ENCODE measurements around the gene NDUFB2.

Gene NDUFB2

DNA sequence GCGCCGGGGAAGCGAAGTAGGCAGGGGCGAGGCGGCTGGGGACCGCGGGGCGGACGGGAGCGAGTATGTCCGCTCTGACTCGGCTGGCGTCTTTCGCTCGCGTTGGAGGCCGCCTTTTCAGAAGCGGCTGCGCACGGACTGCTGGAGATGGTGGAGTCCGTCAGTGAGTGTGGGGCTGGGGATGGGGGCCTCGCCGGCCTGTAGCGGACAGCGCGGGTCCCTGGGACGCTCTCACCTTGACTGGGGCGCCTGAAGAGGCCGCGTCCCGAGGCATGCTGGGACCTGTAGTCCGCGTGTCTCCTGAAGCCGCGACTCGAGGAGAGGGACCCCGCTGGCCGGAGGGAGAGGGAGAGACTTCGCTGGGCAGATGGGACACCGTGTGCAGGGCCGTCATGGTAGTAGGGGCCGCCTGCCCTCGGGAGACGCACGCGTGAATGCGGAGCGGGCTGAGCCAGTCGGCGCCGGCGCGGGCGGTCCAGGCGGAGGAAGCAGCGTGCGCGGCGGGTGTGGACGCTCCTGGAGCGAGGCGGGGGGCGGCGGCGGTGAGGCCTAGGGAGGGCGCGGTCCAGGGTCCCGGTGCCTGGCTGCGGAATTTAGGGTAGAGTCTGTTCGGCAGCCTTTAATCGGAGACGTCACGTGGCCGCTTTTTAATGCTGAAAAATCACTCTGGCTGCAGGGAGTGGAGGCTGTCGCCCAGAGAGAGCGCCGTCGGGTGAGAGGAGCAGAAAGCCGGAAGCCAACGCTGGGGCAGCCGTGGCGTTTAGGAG is at the start of gene NDUFB2:
NDUFB2 (plus strand) TSS at position 29 of the 767 bp plus-strand sequence; CDS start at position 66, 37 bp downstream.
- DNase-seq: peak; percentile 89
- H3K27ac ChIP-seq: peak within 1 kb of the TSS; percentile 97
- peak within 1 kb of the TSS; percentile 82 for H3K4me3 ChIP-seq (ENCODE audit: low read depth, low read length)
- no peaks in the 10 kb centered on the region for H3K27me3 ChIP-seq (ENCODE audit: insufficient read depth, low read depth, severe bottlenecking)
- H3K36me3 ChIP-seq: peaks cover 31% of the 10 kb centered on the region
- no peaks in the 10 kb centered on the region for H3K9me3 ChIP-seq (ENCODE audit: severe bottlenecking)
- TF ChIP-seq, protein P1, sequence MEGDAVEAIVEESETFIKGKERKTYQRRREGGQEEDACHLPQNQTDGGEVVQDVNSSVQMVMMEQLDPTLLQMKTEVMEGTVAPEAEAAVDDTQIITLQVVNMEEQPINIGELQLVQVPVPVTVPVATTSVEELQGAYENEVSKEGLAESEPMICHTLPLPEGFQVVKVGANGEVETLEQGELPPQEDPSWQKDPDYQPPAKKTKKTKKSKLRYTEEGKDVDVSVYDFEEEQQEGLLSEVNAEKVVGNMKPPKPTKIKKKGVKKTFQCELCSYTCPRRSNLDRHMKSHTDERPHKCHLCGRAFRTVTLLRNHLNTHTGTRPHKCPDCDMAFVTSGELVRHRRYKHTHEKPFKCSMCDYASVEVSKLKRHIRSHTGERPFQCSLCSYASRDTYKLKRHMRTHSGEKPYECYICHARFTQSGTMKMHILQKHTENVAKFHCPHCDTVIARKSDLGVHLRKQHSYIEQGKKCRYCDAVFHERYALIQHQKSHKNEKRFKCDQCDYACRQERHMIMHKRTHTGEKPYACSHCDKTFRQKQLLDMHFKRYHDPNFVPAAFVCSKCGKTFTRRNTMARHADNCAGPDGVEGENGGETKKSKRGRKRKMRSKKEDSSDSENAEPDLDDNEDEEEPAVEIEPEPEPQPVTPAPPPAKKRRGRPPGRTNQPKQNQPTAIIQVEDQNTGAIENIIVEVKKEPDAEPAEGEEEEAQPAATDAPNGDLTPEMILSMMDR (IDR thresholded peaks at IDR 0.05; ENCODE audit: low read depth, low read length): no peak

- Histone ChIP-seq H3K4me3 (ENCODE audit: low read depth, low read length) (no peak overlapping the region), H3K27me3 (ENCODE audit: insufficient read depth, low read depth, severe bottlenecking) (no peaks in the 10 kb centered on the region), H3K9me3 (ENCODE audit: severe bottlenecking) (no peaks in the 10 kb centered on the region), H3K27ac (peak overlapping the region; percentile 72), H3K36me3 (no peaks in the 10 kb centered on the region)
- TF ChIP-seq, protein P1 (IDR thresholded peaks at IDR 0.05; ENCODE audit: low read depth, low read length): peak; percentile 79
- DNase-seq: peak; percentile 86
Observed at GRCh38 chr7:140646931-140647647, 49.4 kb upstream of the NDUFB2 start.

GRCh38 chr7:140649556-140650205 is 46.8 kb upstream of the NDUFB2 start:
- Histone ChIP-seq H3K36me3 (no peaks in the 10 kb centered on the region), H3K27me3 (ENCODE audit: insufficient read depth, low read depth, severe bottlenecking) (no peaks in the 10 kb centered on the region), H3K4me3 (ENCODE audit: low read depth, low read length) (no peak overlapping the region), H3K27ac (no peak overlapping the region), H3K9me3 (ENCODE audit: severe bottlenecking) (no peaks in the 10 kb centered on the region)
- TF ChIP-seq, protein P1 (IDR thresholded peaks at IDR 0.05; ENCODE audit: low read depth, low read length): no peak
- no peak for DNase-seq

- TF ChIP-seq, protein P1 (IDR thresholded peaks at IDR 0.05; ENCODE audit: low read depth, low read length): no peak
- H3K4me3 ChIP-seq (ENCODE audit: low read depth, low read length): no peak overlapping the region
- H3K27me3 ChIP-seq (ENCODE audit: insufficient read depth, low read depth, severe bottlenecking): no peaks in the 10 kb centered on the region
- DNase-seq: no peak
- H3K9me3 ChIP-seq (ENCODE audit: severe bottlenecking): no peaks in the 10 kb centered on the region
- H3K27ac ChIP-seq: no peak overlapping the region
- H3K36me3 ChIP-seq: no peaks in the 10 kb centered on the region
Observed at GRCh38 chr7:140650367-140650766, 46.1 kb upstream of the NDUFB2 start.

DNA sequence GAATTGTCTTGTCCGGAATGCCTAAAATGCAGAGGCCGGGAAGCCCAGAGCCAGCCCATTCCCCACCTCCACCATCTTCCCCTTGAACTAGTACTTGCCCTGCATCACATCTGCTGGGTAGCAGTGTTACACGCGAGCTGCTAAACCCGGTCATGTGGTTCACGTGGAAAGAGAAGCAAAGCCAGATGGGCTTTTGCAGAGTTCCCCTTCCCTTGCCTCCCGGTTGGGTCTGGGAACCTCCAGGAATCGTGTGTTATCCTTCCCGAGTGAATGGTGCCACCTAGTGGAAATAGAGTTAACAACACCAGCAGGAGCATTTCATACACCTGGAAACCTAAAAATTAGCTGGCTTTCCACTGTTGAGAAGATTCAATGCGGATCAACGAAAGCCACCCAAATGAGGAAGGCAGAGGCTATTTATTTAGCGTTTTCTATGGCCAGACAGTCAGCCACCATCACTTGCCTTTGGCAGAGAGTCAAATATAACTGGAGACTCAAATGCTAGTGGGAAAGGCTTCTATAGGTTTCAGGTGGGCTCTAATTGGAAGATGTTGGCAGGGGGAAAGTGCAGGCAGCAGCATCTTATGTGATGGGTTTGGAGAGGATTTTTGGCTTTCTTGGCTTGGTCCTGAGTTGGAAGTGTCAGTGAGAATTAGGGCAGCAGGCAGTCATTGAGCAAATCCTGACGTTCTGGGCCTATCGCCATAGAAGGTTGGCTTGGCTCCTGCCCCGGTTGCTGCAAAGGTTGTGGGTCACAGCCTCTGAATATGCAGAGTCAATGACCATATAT is 43.0 kb upstream of the NDUFB2 start:
- no peaks in the 10 kb centered on the region for H3K9me3 ChIP-seq (ENCODE audit: severe bottlenecking)
- peak; percentile 83 for DNase-seq
- H3K27ac ChIP-seq: no peak overlapping the region
- no peak overlapping the region for H3K4me3 ChIP-seq (ENCODE audit: low read depth, low read length)
- H3K27me3 ChIP-seq (ENCODE audit: insufficient read depth, low read depth, severe bottlenecking): no peaks in the 10 kb centered on the region
- TF ChIP-seq, protein P1 (IDR thresholded peaks at IDR 0.05; ENCODE audit: low read depth, low read length): peak; percentile 73
- no peaks in the 10 kb centered on the region for H3K36me3 ChIP-seq
